ENCODE measurements around the gene CPT1A.

- TF ChIP-seq CTCF (IDR thresholded peaks at IDR 0.05) = no peak
- no peak for TF ChIP-seq POLR2A (IDR thresholded peaks at IDR 0.05)
Observed at GRCh38 chr11:68753300-68753699, 88.4 kb downstream of the CPT1A start.

All from Peyer's patch (tissue), 4 donors.